Measurements from ENCODE around the gene THG1L. TPM values are rescaled to one million over a fixed set of nuclear protein-coding genes. Genes with fewer than 3 reads are reported as not detected.
"Not testable (repeated sequence)": the region's sequence is repeated elsewhere in the genome, so short reads cannot be mapped to it uniquely, and the experiment has no call there.

The THG1L gene
- total and polyA plus RNA-seq, 4 donors = 10.6 to 18.0 (median 12.6) TPM

GRCh38 chr5:157721159-157721558, 10.1 kb upstream of the THG1L start:
- H3K4me1 ChIP-seq (ENCODE audit: control insufficient read depth, insufficient read depth, low read length) = peaks cover 6% of the 10 kb centered on the region

GRCh38 chr5:157722895-157723294, 8.3 kb upstream of the THG1L start:
- H3K9me3 ChIP-seq (ENCODE audit: control insufficient read depth, insufficient read depth, low read length); H3K4me3 ChIP-seq (ENCODE audit: low read depth, low read length); H3K27ac ChIP-seq (ENCODE audit: low read depth, low read length); H3K4me1 ChIP-seq (ENCODE audit: control insufficient read depth, insufficient read depth, low read length); H3K27me3 ChIP-seq (ENCODE audit: control insufficient read depth, insufficient read depth, low read length); DNase-seq (ENCODE audit: low read depth in 4 of 6, low spot score in 6 of 6); H3K36me3 ChIP-seq (ENCODE audit: control insufficient read depth, insufficient read depth, low read length): not testable (repeated sequence)
- WGBS (ENCODE audit: insufficient coverage) = no CpG with 5 or more reads among the region's 2 CpGs

More at GRCh38 chr5:157721159-157721558, 10.1 kb upstream of the THG1L start:
- H3K27ac ChIP-seq (ENCODE audit: low read depth, low read length) = no peak overlapping the region
- 92% methylated on average over 5 of the region's 6 CpGs for WGBS (ENCODE audit: insufficient coverage)
- H3K27me3 ChIP-seq (ENCODE audit: control insufficient read depth, insufficient read depth, low read length) = no peaks in the 10 kb centered on the region
- no peak overlapping the region for H3K4me3 ChIP-seq (ENCODE audit: low read depth, low read length)
- no peak for DNase-seq (ENCODE audit: low read depth in 4 of 6, low spot score in 6 of 6)
- no peaks in the 10 kb centered on the region for H3K36me3 ChIP-seq (ENCODE audit: control insufficient read depth, insufficient read depth, low read length)
- H3K9me3 ChIP-seq (ENCODE audit: control insufficient read depth, insufficient read depth, low read length) = no peaks in the 10 kb centered on the region

GRCh38 chr5:157726607-157727006, 4.6 kb upstream of the THG1L start:
- H3K36me3 ChIP-seq (ENCODE audit: control insufficient read depth, insufficient read depth, low read length); H3K27me3 ChIP-seq (ENCODE audit: control insufficient read depth, insufficient read depth, low read length); H3K9me3 ChIP-seq (ENCODE audit: control insufficient read depth, insufficient read depth, low read length); H3K4me3 ChIP-seq (ENCODE audit: low read depth, low read length); H3K4me1 ChIP-seq (ENCODE audit: control insufficient read depth, insufficient read depth, low read length); DNase-seq (ENCODE audit: low read depth in 4 of 6, low spot score in 6 of 6); H3K27ac ChIP-seq (ENCODE audit: low read depth, low read length): not testable (repeated sequence)
- WGBS (ENCODE audit: insufficient coverage) = no CpG with 5 or more reads among the region's 2 CpGs

- H3K4me1 ChIP-seq (ENCODE audit: control insufficient read depth, insufficient read depth, low read length); DNase-seq (ENCODE audit: low read depth in 4 of 6, low spot score in 6 of 6); H3K36me3 ChIP-seq (ENCODE audit: control insufficient read depth, insufficient read depth, low read length); H3K4me3 ChIP-seq (ENCODE audit: low read depth, low read length); H3K27ac ChIP-seq (ENCODE audit: low read depth, low read length); H3K9me3 ChIP-seq (ENCODE audit: control insufficient read depth, insufficient read depth, low read length); H3K27me3 ChIP-seq (ENCODE audit: control insufficient read depth, insufficient read depth, low read length): not testable (repeated sequence)
- WGBS (ENCODE audit: insufficient coverage) = no CpG with 5 or more reads among the region's 1 CpG
Observed at GRCh38 chr5:157727858-157728257, 3.4 kb upstream of the THG1L start.

GRCh38 chr5:157729858-157730257, 1.4 kb upstream of the THG1L start:
- H3K9me3 ChIP-seq (ENCODE audit: control insufficient read depth, insufficient read depth, low read length) = no peaks in the 10 kb centered on the region
- DNase-seq (ENCODE audit: low read depth in 4 of 6, low spot score in 6 of 6) = no peak
- no peak overlapping the region for H3K4me3 ChIP-seq (ENCODE audit: low read depth, low read length)

GRCh38 chr5:157730900-157731271, 334 bp upstream of the THG1L start:
- Histone ChIP-seq H3K27ac (ENCODE audit: low read depth, low read length) (peak overlapping the region; percentile 97), H3K4me1 (ENCODE audit: control insufficient read depth, insufficient read depth, low read length) (peaks cover 5% of the 10 kb centered on the region)

More at GRCh38 chr5:157729858-157730257, 1.4 kb upstream of the THG1L start:
- H3K4me1 ChIP-seq (ENCODE audit: control insufficient read depth, insufficient read depth, low read length) = peaks cover 5% of the 10 kb centered on the region
- no peaks in the 10 kb centered on the region for H3K36me3 ChIP-seq (ENCODE audit: control insufficient read depth, insufficient read depth, low read length)
- H3K27me3 ChIP-seq (ENCODE audit: control insufficient read depth, insufficient read depth, low read length) = no peaks in the 10 kb centered on the region
- no peak overlapping the region for H3K27ac ChIP-seq (ENCODE audit: low read depth, low read length)

GRCh38 chr5:157732130-157732514, 902 bp downstream of the THG1L start:
- Histone ChIP-seq H3K36me3 (ENCODE audit: control insufficient read depth, insufficient read depth, low read length) (peaks cover 7% of the 10 kb centered on the region), H3K4me1 (ENCODE audit: control insufficient read depth, insufficient read depth, low read length) (peaks cover 5% of the 10 kb centered on the region), H3K27me3 (ENCODE audit: control insufficient read depth, insufficient read depth, low read length) (no peaks in the 10 kb centered on the region), H3K9me3 (ENCODE audit: control insufficient read depth, insufficient read depth, low read length) (no peaks in the 10 kb centered on the region), H3K4me3 (ENCODE audit: low read depth, low read length) (peak overlapping the region; percentile 92), H3K27ac (ENCODE audit: low read depth, low read length) (peak overlapping the region; percentile 97)
- DNase-seq (ENCODE audit: low read depth in 4 of 6, low spot score in 6 of 6) = no peak
- WGBS (ENCODE audit: insufficient coverage) = 79% methylated on average over 4 of the region's 5 CpGs

More at GRCh38 chr5:157730900-157731271, 334 bp upstream of the THG1L start:
- H3K9me3 ChIP-seq (ENCODE audit: control insufficient read depth, insufficient read depth, low read length) = no peaks in the 10 kb centered on the region
- DNase-seq (ENCODE audit: low read depth in 4 of 6, low spot score in 6 of 6) = no peak
- no CpG with 5 or more reads among the region's 5 CpGs for WGBS (ENCODE audit: insufficient coverage)
- no peaks in the 10 kb centered on the region for H3K36me3 ChIP-seq (ENCODE audit: control insufficient read depth, insufficient read depth, low read length)
- no peaks in the 10 kb centered on the region for H3K27me3 ChIP-seq (ENCODE audit: control insufficient read depth, insufficient read depth, low read length)
- peak overlapping the region; percentile 92 for H3K4me3 ChIP-seq (ENCODE audit: low read depth, low read length)

- no peaks in the 10 kb centered on the region for H3K27me3 ChIP-seq (ENCODE audit: control insufficient read depth, insufficient read depth, low read length)
- peaks cover 5% of the 10 kb centered on the region for H3K4me1 ChIP-seq (ENCODE audit: control insufficient read depth, insufficient read depth, low read length)
- no peak overlapping the region for H3K27ac ChIP-seq (ENCODE audit: low read depth, low read length)
- peaks cover 8% of the 10 kb centered on the region for H3K36me3 ChIP-seq (ENCODE audit: control insufficient read depth, insufficient read depth, low read length)
- WGBS (ENCODE audit: insufficient coverage) = 94% methylated on average over 3 of the region's 8 CpGs
- no peak overlapping the region for H3K4me3 ChIP-seq (ENCODE audit: low read depth, low read length)
- H3K9me3 ChIP-seq (ENCODE audit: control insufficient read depth, insufficient read depth, low read length) = no peaks in the 10 kb centered on the region
- DNase-seq (ENCODE audit: low read depth in 4 of 6, low spot score in 6 of 6) = no peak
Observed at GRCh38 chr5:157732596-157733262, 1.5 kb downstream of the THG1L start.

GRCh38 chr5:157734436-157734835, 3.2 kb downstream of the THG1L start:
- Histone ChIP-seq H3K9me3 (ENCODE audit: control insufficient read depth, insufficient read depth, low read length) (no peaks in the 10 kb centered on the region), H3K27ac (ENCODE audit: low read depth, low read length) (no peak overlapping the region), H3K36me3 (ENCODE audit: control insufficient read depth, insufficient read depth, low read length) (peaks cover 11% of the 10 kb centered on the region), H3K27me3 (ENCODE audit: control insufficient read depth, insufficient read depth, low read length) (no peaks in the 10 kb centered on the region), H3K4me3 (ENCODE audit: low read depth, low read length) (no peak overlapping the region), H3K4me1 (ENCODE audit: control insufficient read depth, insufficient read depth, low read length) (peaks cover 5% of the 10 kb centered on the region)
- DNase-seq (ENCODE audit: low read depth in 4 of 6, low spot score in 6 of 6) = no peak
- 77% methylated on average over 3 of the region's 7 CpGs for WGBS (ENCODE audit: insufficient coverage)

- peaks cover 15% of the 10 kb centered on the region for H3K36me3 ChIP-seq (ENCODE audit: control insufficient read depth, insufficient read depth, low read length)
- 81% methylated on average over 4 of the region's 6 CpGs for WGBS (ENCODE audit: insufficient coverage)
Observed at GRCh38 chr5:157735991-157736390, 4.8 kb downstream of the THG1L start.

More at GRCh38 chr5:157735991-157736390, 4.8 kb downstream of the THG1L start:
- Histone ChIP-seq H3K27ac (ENCODE audit: low read depth, low read length) (no peak overlapping the region), H3K9me3 (ENCODE audit: control insufficient read depth, insufficient read depth, low read length) (no peaks in the 10 kb centered on the region), H3K4me1 (ENCODE audit: control insufficient read depth, insufficient read depth, low read length) (peaks cover 5% of the 10 kb centered on the region), H3K4me3 (ENCODE audit: low read depth, low read length) (no peak overlapping the region), H3K27me3 (ENCODE audit: control insufficient read depth, insufficient read depth, low read length) (no peaks in the 10 kb centered on the region)
- DNase-seq (ENCODE audit: low read depth in 4 of 6, low spot score in 6 of 6) = no peak

Data from spinal cord (tissue), 10 donors.